Left ventricle myocardium inferior (tissue), 1 donor: ENCODE data around the gene HECW1. TPM values are rescaled to one million over a fixed set of nuclear protein-coding genes. Genes with fewer than 3 reads are reported as not detected.
"Not testable (repeated sequence)": the region's sequence is repeated elsewhere in the genome, so short reads cannot be mapped to it uniquely, and the experiment has no call there.

ENCODE experiments used
- DNase-seq: peaks from one replicate; pipeline ENCODE4 v3.0.0-alpha.2; 2020
- H3K27ac ChIP-seq: fragments of 200-600 bp; replicated peaks from 2 replicates; pipeline ENCODE4 v1.8.0; 2021
- H3K27me3 ChIP-seq: fragments of 200-600 bp; 2 replicates; pipeline ENCODE4 v1.8.0; 2021; ENCODE audit warnings: low read depth
- H3K36me3 ChIP-seq: fragments of 200-600 bp; 2 replicates; pipeline ENCODE4 v1.8.0; 2021
- H3K4me1 ChIP-seq: fragments of 200-600 bp; 2 replicates; pipeline ENCODE4 v1.8.0; 2021
- H3K4me3 ChIP-seq: fragments of 200-600 bp; 2 replicates; pipeline ENCODE4 v1.8.0; 2021; ENCODE audit warnings: mild to moderate bottlenecking, moderate library complexity
- H3K9me3 ChIP-seq: fragments of 200-600 bp; replicated peaks from 2 replicates; pipeline ENCODE4 v1.8.0; 2021
- intact Hi-C: fragments of 100-400 bp; cut with micrococcal nuclease; formaldehyde crosslinking; loops from one replicate; pipeline ENCODE4 v1.11.0; 2022
- total RNA-seq: library from RNA; stranded (reverse); fragmentation: NEBNext Ultra II Directional; extraction: Animal tissue kit (Norgen Biotek cat#: 25700); gene quantifications from one replicate; pipeline ENCODE4 v1.2.1, GENCODE V29; 2021
- TF ChIP-seq, protein P1 (sequence below): fragments of 200-600 bp; IDR thresholded peaks from 2 replicates; pipeline ENCODE4 v1.8.0; 2021; ENCODE audit warnings: antibody characterized with exemption, mild to moderate bottlenecking, borderline replicate concordance
- donor health status: DM: no; HTN: yes; CAD: no; lungs with severe emphysema.

HECW1 gene
- total RNA-seq, 1 donor from 2014 or later = not detected

DNA sequence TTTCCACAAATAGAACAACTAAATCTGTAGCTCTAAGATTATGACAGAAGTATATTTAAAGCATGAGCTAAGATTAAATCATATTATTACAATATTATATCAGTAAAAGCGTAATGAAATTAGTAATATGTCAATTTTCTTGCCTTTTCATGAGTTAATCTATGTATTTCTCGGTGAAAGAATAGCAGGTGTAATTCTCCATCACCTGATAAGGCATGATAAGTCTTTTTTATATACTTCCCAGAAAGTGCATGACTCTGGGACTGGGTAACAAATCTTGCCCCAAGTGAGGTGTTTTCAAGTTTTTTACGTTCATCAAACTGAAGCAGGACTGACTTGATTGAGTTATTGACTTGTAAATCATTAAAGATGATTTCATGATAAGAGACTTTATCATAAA is 100.5 kb downstream of the HECW1 start:
- Histone ChIP-seq H3K36me3 (no peaks in the 10 kb centered on the region), H3K9me3 (no peaks in the 10 kb centered on the region), H3K27me3 (peaks cover 51% of the 10 kb centered on the region), H3K27ac (no peak overlapping the region), H3K4me1 (no peaks in the 10 kb centered on the region), H3K4me3 (no peak overlapping the region)
- TF ChIP-seq, protein P1, sequence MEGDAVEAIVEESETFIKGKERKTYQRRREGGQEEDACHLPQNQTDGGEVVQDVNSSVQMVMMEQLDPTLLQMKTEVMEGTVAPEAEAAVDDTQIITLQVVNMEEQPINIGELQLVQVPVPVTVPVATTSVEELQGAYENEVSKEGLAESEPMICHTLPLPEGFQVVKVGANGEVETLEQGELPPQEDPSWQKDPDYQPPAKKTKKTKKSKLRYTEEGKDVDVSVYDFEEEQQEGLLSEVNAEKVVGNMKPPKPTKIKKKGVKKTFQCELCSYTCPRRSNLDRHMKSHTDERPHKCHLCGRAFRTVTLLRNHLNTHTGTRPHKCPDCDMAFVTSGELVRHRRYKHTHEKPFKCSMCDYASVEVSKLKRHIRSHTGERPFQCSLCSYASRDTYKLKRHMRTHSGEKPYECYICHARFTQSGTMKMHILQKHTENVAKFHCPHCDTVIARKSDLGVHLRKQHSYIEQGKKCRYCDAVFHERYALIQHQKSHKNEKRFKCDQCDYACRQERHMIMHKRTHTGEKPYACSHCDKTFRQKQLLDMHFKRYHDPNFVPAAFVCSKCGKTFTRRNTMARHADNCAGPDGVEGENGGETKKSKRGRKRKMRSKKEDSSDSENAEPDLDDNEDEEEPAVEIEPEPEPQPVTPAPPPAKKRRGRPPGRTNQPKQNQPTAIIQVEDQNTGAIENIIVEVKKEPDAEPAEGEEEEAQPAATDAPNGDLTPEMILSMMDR = no peak
- intact Hi-C loops = no loop called here
- DNase-seq = no peak

DNA sequence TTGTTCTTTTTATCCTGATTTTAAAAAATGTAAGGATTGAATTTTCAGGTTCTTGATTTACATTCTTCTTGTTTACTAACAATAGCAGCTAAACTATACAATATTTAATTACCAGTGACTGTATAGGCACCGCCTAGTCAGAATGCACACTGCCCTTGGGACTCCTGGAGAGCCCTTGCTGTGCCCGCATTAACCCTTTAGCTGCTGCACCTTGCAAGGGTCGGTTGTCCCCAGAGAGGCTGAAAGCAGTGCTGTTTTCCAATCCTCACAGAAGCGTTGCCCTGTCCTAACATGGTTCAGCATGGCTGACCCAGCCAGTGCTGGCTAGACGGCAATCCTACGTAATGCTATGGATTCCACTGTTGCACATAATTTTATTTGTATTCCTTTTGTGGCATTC is 102.6 kb downstream of the HECW1 start:
- no peak for DNase-seq
- intact Hi-C loops = no loop called here
- TF ChIP-seq, protein P1 = no peak

DNA sequence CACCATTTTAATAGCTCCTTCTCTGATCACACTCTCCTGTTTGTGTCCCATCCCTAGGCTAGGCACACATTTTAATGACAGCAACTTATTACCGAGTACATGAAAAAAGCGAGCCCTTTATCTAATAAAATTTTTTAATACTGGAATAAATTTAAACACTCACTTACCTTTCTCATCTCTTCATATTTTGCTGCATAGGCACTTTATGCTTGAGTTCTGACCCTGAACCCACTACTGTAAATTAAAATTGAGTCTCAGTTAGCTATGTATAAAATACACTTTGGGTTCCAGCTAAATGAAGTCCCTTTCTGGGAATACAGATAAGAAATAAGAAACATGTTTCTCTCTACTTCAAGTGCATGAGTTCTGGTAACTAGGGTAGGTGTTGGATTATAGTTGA is 104.6 kb downstream of the HECW1 start:
- intact Hi-C loops = no loop called here

More for the DNA sequence above, 102.6 kb downstream of the HECW1 start:
- Histone ChIP-seq H3K4me3 (no peak overlapping the region), H3K4me1 (no peaks in the 10 kb centered on the region), H3K27me3 (peaks cover 51% of the 10 kb centered on the region), H3K36me3 (no peaks in the 10 kb centered on the region), H3K9me3 (no peaks in the 10 kb centered on the region), H3K27ac (no peak overlapping the region)

DNA sequence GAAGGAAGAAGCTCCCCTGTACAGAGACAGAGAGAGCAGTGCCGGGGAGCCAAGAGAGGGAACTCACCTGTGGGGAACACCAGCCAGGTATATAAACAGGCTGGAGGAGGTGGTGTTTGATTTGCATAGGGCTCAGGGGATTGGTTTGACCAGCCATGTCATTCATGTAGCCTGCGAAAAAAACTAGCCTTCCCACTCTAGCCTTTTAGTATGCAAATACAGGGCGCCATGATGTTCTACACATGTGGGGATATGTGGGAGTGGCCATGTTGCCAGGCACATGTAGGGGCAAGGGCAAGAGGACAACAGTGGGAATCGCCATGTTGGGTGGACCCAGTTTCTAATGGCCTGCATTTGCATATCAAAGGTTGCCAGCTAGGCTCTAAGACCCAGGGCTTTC is 106.5 kb downstream of the HECW1 start:
- H3K4me3 ChIP-seq, H3K9me3 ChIP-seq, DNase-seq, intact Hi-C loops, H3K36me3 ChIP-seq, H3K4me1 ChIP-seq, H3K27ac ChIP-seq: not testable (repeated sequence)
- H3K27me3 ChIP-seq = peaks cover 35% of the 10 kb centered on the region

More for the DNA sequence above, 104.6 kb downstream of the HECW1 start:
- DNase-seq = no peak
- H3K9me3 ChIP-seq = no peaks in the 10 kb centered on the region
- H3K27me3 ChIP-seq = peaks cover 48% of the 10 kb centered on the region
- H3K4me3 ChIP-seq = no peak overlapping the region
- no peak overlapping the region for H3K27ac ChIP-seq
- no peaks in the 10 kb centered on the region for H3K36me3 ChIP-seq
- no peaks in the 10 kb centered on the region for H3K4me1 ChIP-seq
- TF ChIP-seq, protein P1 = no peak

DNA sequence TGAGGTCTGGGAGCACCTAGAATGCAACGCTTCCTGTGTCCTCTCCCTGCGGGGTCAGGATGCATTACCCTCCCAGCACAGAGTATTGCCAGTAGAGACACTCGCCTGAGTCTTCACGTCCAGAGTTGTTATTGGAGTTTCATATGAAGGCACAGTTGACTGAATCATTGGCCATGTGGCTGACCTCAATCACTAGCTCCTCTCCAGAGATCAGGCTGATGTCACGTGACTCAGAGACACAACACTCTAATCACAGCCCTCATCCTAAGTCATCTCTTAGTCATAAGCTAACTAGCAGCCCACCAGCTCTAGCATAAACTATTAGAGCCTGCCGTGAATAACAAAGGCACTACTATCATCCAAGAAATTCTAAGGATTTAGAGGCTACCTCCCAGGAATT is 107.8 kb downstream of the HECW1 start:
- Histone ChIP-seq H3K27me3 (peaks cover 37% of the 10 kb centered on the region), H3K4me3 (no peak overlapping the region), H3K4me1 (no peaks in the 10 kb centered on the region), H3K9me3 (no peaks in the 10 kb centered on the region), H3K36me3 (no peaks in the 10 kb centered on the region), H3K27ac (no peak overlapping the region)
- TF ChIP-seq, protein P1 = no peak
- no peak for DNase-seq
- intact Hi-C loops = no loop called here

DNA sequence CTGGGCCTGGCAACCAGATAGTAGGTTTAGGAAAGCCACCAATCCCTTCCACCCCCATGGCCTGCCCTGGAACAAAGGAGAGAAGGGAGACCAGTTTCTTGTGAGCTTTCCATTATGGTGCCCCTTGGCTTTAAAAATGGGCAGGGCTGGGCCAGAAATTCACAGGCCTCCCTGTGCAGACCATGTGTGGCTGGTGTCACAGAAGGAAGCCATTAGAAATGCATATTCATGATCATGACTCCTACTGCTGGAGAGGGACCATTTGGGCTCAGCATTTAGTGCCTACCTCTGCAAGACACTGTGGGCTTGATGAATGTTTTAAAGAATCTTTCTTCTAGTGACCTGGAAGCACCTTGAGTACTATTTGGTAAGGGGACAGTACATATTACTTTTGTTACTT is 108.3 kb downstream of the HECW1 start:
- Histone ChIP-seq H3K27ac (no peak overlapping the region), H3K36me3 (no peaks in the 10 kb centered on the region), H3K4me3 (no peak overlapping the region), H3K4me1 (no peaks in the 10 kb centered on the region), H3K9me3 (no peaks in the 10 kb centered on the region), H3K27me3 (peaks cover 32% of the 10 kb centered on the region)
- TF ChIP-seq, protein P1 = no peak
- intact Hi-C loops = no loop called here
- DNase-seq = no peak
